ENCODE measurements around the gene TANC1.

DNA sequence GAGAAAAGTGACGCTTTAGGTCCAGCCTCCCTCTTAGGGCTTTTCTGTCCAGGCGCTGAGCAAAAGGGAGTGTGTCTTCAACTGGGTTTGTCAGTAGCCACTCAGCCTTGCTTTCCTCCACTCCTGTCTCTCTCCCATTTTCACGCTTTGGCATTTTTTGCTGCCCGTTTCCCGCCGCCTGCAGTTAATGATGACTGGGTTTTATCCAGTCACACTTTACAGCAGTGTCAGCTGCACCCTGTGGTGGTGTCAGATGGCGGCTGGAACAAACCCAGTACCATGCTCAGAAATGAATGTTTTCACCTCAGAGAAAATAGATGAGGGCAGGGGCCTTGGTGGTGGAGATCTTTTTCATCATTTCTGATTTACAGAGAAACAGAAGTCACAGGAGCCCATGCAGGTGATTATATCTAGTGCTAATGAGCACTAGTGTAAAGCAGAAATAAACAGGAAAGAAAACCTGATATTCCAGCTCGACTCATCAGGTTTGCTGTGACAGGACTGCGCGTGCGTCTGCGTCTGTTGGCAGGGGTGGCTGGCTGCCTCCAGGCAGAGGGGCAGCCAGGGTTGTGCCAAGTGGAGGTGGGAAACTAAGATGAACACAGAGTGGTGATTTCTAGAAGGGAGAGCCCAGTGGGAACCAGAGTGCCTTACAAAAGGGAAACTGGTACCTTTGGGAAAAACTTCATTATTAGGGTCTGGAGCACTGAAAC, 139.9 kb downstream of the TANC1 start:
- TF ChIP-seq, protein P1, sequence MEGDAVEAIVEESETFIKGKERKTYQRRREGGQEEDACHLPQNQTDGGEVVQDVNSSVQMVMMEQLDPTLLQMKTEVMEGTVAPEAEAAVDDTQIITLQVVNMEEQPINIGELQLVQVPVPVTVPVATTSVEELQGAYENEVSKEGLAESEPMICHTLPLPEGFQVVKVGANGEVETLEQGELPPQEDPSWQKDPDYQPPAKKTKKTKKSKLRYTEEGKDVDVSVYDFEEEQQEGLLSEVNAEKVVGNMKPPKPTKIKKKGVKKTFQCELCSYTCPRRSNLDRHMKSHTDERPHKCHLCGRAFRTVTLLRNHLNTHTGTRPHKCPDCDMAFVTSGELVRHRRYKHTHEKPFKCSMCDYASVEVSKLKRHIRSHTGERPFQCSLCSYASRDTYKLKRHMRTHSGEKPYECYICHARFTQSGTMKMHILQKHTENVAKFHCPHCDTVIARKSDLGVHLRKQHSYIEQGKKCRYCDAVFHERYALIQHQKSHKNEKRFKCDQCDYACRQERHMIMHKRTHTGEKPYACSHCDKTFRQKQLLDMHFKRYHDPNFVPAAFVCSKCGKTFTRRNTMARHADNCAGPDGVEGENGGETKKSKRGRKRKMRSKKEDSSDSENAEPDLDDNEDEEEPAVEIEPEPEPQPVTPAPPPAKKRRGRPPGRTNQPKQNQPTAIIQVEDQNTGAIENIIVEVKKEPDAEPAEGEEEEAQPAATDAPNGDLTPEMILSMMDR (IDR thresholded peaks at IDR 0.05; ENCODE audit: poor library complexity, severe bottlenecking): no peak
- TF ChIP-seq MXI1 (conservative IDR thresholded peaks at IDR 0.05; ENCODE audit: poor library complexity, severe bottlenecking) (no peak), POLR2AphosphoS5 (IDR thresholded peaks at IDR 0.05) (no peak), EZH2 (IDR thresholded peaks at IDR 0.05; ENCODE audit: borderline replicate concordance, insufficient read depth, low read length, poor library complexity, severe bottlenecking) (no peak), SMC3 (conservative IDR thresholded peaks at IDR 0.05; ENCODE audit: poor library complexity) (no peak), TAF1 (IDR thresholded peaks at IDR 0.05; ENCODE audit: low read depth) (no peak), RAD21 (conservative IDR thresholded peaks at IDR 0.05) (no peak), EP300 (conservative IDR thresholded peaks at IDR 0.05; ENCODE audit: poor library complexity, severe bottlenecking) (no peak)
- TF ChIP-seq, protein P2, sequence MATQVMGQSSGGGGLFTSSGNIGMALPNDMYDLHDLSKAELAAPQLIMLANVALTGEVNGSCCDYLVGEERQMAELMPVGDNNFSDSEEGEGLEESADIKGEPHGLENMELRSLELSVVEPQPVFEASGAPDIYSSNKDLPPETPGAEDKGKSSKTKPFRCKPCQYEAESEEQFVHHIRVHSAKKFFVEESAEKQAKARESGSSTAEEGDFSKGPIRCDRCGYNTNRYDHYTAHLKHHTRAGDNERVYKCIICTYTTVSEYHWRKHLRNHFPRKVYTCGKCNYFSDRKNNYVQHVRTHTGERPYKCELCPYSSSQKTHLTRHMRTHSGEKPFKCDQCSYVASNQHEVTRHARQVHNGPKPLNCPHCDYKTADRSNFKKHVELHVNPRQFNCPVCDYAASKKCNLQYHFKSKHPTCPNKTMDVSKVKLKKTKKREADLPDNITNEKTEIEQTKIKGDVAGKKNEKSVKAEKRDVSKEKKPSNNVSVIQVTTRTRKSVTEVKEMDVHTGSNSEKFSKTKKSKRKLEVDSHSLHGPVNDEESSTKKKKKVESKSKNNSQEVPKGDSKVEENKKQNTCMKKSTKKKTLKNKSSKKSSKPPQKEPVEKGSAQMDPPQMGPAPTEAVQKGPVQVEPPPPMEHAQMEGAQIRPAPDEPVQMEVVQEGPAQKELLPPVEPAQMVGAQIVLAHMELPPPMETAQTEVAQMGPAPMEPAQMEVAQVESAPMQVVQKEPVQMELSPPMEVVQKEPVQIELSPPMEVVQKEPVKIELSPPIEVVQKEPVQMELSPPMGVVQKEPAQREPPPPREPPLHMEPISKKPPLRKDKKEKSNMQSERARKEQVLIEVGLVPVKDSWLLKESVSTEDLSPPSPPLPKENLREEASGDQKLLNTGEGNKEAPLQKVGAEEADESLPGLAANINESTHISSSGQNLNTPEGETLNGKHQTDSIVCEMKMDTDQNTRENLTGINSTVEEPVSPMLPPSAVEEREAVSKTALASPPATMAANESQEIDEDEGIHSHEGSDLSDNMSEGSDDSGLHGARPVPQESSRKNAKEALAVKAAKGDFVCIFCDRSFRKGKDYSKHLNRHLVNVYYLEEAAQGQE (IDR thresholded peaks at IDR 0.05; ENCODE audit: borderline replicate concordance): no peak

All from neural cell (in vitro differentiated cells).